IPS-NIHi7 (cell line): ENCODE measurements around the gene MAGED2.
"Not testable (repeated sequence)": the region's sequence is repeated elsewhere in the genome, so short reads cannot be mapped to it uniquely, and the experiment has no call there.

Experiments
- DNase-seq: peaks from one replicate; pipeline ENCODE4 v3.0.0; 2012; ENCODE audit warnings: mixed read lengths; ENCODE audit errors: extremely low spot score

The MAGED2 gene, protein sequence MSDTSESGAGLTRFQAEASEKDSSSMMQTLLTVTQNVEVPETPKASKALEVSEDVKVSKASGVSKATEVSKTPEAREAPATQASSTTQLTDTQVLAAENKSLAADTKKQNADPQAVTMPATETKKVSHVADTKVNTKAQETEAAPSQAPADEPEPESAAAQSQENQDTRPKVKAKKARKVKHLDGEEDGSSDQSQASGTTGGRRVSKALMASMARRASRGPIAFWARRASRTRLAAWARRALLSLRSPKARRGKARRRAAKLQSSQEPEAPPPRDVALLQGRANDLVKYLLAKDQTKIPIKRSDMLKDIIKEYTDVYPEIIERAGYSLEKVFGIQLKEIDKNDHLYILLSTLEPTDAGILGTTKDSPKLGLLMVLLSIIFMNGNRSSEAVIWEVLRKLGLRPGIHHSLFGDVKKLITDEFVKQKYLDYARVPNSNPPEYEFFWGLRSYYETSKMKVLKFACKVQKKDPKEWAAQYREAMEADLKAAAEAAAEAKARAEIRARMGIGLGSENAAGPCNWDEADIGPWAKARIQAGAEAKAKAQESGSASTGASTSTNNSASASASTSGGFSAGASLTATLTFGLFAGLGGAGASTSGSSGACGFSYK

DNA sequence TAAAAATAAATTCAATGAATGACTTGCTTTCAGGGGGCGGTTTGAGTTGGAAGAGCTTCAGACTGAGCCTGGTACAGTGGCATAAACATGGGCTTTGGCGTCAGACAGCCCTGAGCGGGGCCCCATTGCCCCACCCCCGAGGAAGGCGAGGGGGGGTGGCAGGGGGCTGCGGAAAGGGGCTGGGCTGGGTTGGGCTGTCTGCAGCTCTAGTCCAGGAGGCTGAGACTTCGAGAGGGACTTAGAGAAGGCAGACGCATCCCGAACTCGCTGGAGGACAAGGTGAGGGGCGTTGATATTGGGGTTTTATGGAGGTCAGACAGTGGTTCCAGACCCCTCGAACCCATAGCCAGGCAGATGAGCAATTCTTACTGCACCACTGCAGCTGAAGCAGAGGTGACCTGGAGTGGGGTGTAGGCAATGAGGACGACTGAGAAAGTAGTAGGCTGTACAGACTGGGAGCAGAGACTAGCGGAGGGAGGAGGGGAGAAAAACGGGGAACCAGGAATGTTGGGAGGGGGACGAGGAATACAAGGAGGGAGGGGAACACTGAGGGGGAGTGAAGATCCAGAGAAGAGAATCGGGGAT lies at the start of gene MAGED2:
Gene MAGED2 (plus strand): TSS at position 222 of the 585 bp plus-strand sequence. CDS start 1,587 bp downstream, outside the sequence.
- peak; percentile 33 for DNase-seq

DNA sequence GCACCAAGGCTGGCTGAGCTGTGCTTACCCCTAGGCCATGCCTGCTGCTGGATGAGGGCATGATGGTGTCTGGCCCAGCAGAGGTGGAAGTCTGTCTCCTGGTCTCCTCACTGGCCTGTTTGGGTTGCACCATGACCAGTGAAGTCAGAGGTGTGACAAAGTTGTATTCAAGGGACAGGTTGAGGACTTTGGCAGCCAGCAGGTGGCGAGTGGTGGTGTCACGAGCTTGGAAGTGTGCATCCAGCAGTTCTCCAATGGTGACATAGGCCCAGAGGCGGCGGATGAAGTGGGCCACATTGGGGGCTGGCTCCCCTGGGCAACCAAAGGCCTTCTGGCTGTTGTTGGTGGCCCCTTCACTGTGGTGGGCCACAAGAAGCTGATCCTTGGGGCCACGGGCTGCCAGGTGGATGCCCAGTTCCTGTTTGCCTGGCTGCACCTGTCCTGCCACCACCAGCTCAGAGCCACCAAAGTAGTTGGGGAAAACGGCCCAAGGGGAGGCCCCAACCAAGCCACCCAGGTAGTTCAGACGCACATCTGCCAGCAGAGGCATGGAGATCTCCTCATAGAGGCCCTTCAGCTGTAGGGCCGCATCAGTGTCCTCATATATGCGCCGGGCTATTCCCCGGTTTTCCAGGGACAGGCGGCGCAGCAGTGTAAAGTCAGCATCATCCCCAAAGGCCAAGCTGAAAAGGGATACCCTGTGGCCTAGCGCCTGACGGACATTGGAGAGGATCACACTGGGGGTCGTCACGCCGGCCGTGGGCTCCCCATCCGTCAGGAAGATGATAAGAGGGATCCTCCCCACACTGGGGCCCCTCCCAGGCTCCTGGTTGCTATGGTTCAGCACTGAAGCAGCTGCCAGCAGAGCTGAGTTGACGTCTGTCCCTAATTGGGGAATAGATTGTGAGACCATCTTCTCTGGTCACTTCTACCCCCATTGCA lies 49.2 kb upstream of the MAGED2 start:
- no peak for DNase-seq

DNA sequence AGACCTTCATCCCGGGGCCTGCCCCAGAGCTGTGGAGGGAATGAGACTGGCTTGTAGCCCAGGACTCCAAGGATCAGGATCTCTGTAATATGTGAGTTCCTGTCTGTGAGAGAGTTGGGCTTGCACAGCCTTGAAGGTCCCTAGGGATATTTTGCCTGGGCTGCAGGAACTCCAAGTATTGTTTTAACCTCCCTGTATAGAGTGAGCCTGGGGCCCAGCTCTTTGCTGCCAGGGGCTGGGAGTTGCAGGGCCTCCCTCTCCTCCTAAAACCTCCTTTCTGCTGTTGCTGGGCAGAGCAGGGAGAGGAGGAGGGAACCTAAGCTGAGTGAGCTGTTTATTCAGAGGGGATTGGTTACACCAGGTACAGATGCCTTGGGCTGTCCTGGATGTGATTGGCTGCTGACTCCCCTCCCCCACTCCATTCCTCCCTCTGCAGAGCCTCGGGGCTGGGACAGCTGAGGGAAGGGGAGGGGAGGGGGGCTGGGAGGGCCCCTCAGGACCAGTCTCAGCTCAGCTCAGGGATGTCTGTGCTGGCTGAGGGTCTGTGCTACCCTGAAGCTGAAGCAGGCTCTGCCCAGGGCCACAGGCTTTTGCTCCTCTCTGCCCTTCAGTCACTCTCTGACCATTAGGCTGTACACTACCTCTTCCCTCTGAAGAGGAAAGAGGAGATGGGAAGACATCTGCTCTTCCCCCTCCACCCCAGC lies 33.0 kb upstream of the MAGED2 start:
- not testable (repeated sequence) for DNase-seq

DNA sequence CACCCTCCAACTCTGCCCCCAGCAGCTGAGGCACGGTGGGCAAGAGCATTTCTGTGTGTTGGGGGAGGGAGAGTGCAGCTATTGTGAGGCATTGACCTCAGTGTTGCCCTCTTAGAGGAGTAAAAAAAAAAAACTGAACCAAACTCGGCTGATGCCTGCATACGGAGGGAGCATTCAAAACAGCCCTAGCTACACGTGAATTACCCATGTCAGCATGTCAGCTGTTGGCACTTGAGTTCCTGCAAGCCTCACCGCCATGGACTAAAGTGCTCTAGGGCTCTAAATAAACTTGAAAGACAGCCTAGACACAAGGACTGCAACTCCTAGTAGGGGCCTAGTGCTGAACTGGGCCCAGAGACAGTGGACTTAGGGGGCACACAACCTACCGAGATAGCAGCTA lies 31.5 kb upstream of the MAGED2 start:
- no peak for DNase-seq

DNA sequence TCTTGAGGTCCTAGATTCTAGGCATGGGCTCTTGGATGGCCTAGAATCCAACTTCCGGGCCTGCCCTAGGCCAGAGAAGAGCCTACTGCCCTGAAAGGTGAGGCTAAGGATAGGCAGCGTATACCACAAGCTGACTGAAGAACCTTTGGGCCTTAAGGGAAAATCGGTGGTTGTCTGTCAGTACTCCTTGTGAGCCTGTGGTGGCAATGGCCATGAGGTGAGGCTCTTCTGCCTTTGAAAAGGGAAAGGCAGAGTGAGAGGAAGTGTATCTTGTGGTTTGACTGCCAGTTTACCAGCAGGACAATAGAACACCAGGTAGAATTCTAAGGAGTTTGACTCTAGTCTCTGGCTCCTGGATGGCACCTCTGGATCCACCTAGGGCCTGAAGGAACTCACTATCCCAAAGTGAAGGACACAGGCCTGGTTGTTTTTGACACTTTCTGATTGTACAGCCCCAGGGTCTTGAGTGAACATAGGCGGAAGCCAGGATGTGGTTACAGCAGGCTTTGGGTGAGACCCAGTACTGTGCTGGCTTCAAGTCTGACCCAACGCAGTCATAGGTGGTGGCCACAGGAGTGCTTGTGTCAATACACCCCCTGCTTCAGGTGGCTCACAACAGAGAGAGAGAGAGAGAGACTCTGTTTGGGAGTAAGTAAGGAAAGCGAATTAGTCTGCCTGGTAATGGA lies 30.4 kb upstream of the MAGED2 start:
- DNase-seq: no peak

DNA sequence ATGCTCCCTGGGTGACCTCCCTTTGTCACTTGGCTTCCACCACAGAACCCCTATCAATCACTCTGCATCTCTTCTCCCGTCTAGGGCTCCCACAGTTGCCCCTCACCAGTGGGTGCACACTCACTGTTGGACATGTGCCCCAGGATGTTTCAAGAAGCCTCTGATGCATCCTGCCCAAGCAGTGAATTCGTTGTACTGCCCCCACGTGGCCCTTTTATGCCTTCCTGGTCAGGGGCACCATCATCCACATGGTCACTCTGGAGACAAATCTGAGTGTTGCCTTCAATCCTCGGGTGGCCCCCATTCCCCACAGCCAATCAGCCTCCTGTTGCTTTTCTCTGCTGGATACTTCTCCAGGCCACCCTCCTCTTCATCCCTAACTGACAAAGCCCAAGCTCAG lies 21.6 kb upstream of the MAGED2 start:
- DNase-seq: peak; percentile 29

DNA sequence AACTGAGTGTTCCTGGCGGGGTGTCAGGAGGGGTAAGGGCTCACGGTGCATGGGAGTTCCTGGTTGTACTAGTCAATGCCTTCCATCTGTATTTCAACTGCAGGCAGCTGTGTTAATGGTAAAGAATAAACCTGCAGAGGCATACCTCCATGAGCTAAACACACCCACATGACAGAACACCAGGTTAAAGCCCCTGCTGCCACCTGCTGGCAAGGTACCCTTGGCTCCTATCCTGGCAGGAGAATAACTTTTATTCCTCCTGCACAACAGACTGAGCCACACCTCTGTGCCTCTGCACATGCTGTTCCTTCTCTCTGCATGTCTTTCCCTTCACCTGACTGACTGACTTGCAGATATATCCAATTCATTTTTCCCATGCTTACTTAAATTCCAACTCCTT lies 20.6 kb upstream of the MAGED2 start:
- DNase-seq: peak; percentile 26

DNA sequence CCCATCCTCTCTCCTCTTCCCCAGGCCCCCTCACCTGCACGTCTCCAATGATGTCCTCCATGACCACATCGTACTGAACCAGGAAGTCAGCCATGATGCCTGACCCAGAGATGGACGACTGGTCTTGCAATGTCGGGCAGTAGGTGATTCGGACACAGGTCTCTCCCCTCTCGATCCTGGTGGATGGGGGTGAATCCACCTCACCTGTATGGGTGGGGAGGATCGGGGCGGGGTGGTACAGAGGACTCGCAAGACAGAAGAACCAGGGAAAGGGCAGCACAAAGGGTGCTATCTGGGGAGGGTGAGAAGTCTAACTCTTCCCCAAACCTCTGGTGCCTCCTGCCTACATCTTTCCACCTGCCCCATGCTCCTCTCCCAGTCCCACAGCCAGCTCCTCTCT lies 19.1 kb upstream of the MAGED2 start:
- no peak for DNase-seq

DNA sequence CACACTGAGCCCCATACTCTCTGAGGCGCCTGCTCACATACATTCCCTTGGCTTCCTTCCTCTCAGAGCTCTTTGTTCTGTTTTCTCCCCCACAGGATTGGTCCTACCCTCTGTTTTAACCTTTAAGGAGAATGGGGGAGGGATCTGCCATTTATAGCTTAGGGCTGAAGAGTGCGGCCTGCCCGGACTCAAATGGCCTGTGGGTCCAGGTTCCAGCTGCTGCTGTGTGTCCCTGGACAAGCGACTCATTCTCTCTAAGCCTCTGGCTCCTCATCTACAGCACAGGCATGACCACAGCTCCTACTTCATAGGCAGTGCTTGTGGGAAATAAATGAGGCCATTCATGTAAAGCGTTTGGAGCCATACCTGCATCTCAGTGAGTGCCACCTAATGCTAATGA lies 18.1 kb upstream of the MAGED2 start:
- not testable (repeated sequence) for DNase-seq

DNA sequence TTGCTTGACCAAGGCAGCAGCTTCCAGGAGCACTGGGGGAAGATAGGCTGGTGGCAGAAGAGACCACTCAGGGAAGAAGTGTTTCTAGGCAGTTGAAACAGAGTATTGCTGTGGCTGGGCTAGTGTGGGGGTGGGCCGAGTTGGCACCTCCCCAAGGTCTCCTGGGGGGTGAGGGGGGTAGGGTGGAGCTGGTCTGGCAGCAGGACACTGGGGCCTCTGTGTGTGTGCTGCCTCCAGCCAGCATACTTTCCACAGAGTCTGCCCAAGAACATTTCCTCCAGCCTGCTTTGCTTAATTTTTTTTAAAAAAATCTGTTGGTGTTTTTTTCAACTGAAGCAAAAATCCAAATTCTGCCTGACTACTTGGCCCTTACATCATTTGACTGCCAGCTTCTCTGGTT lies 13.5 kb upstream of the MAGED2 start:
- DNase-seq: no peak

DNA sequence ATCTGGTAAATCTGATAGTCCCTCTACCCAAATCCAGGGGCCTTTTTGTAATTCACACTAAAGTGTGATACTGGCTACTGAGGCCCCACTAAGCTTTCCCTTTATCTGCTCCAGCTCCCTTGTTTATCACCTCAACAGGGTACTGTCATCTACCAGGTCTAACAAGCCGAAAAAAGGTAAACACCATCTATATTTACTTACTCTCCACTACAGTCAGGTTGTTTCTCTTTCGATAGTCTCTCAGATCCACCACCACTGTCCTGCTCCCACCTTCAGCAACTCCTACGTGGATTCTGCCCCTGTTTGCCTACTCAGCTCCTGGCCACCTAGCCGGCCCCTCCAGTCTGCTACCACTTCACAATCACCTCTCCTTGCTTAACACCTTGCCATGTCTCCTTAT lies 12.8 kb upstream of the MAGED2 start:
- no peak for DNase-seq

DNA sequence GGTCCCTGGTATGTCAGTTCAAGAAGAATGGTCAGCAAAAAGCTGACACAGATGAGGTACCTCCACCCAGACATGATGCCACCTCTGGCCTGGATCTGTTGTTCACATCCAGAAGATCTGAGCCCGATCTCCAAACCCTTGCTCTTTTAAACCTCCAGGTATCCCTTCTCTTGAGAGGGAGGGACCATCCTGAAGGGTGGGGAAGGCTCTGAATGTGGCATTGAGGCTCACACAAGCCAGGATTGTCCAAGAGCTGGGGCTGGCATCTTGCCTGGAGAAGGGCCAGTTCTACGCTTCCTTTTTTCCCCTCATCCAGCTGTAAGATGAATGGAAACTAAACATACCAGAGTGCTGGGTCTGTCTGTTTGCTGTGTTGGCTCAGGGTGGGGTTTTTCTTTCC lies 9.4 kb upstream of the MAGED2 start, which contains the start of gene ITIH6:
Gene ITIH6 (minus strand): TSS at position 119 of the 400 bp plus-strand sequence. CDS start 45 bp downstream, at position 74.
- no peak for DNase-seq

DNA sequence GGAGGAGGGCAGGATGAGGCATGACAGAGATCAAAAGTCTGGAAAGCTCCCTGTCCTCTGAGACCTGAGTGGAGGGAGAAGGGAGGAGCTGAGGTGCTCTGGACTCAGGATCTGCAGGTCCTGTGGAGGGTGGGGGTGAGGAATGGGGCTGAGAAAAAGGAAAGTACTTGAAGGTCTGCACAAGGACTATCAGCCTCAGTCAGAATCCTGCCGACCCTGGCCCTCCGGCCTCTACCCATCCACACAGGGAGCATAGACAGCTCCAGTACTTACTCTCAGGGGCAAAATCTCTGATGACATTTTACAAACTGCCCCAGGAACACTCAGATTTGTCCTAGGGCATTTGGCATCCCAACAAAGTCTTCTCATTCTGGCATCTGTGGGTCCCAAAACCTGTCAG lies 8.5 kb upstream of the MAGED2 start:
- DNase-seq: no peak

DNA sequence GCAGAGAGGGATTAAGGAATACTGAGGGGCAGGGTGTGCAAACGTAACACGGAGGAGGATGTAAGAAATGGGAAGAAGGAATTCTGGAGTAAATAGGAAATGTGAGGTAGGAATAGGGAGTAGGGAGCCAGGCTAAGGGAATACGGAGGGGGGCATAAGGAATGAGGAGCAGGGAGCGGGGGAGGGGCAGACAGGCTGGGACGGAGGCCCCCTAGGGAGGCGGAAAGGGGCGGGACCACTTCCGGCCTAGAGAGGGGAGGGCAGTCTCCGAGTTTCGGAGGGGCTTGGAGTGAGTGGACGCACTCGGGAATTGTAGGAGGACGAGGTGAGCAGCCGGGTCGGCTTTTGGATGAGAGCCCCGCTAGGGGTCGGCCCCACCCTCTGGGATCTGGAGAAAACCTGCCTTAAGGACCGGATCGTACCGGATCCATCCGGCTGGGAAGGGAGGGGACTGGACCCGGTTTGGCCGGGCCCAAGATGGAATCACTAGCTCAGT lies 612 bp downstream of the MAGED2 start:
- DNase-seq: peak; percentile 66

DNA sequence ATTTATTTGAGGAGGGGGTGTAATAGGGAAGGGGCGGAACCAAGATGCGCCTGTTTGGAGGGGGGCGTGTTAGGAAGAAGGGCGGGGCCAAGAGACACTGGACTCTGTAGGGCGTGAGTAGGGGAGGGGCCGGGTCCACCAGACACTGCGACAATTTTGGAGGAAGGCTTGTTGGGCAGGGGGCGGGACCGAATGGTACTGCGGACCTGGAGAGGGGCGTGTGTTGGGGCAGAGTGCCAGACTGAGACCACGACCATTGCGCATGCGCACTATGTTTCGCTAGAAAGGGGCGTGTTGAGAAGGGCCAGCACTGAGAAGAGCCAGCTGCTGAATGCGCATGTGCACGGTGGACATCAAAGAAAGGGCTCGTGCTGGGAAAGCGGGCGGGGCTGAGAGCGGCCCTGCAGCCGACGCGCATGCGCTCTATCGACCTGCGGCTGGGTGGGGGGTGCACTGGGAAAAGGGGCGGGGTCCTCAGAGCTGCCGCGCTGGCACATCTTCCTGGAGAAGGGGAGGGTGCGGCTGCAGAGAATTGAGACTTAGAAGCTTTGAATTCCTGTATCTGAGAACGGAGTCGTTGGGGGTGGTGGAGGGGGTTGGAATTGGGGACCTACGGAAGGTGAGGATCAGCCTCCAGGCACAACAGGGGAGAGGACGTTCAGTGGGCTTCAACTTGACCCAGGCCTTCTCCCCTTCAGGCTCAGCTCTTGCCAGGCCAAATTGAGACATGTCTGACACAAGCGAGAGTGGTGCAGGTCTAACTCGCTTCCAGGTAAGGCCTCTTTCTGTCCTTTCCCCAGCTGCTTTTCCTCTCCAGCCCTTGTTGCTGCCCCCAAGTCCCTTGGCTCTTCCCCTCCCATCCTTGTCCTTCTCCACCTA lies 1.3 kb downstream of the MAGED2 start:
- peak; percentile 88 for DNase-seq

DNA sequence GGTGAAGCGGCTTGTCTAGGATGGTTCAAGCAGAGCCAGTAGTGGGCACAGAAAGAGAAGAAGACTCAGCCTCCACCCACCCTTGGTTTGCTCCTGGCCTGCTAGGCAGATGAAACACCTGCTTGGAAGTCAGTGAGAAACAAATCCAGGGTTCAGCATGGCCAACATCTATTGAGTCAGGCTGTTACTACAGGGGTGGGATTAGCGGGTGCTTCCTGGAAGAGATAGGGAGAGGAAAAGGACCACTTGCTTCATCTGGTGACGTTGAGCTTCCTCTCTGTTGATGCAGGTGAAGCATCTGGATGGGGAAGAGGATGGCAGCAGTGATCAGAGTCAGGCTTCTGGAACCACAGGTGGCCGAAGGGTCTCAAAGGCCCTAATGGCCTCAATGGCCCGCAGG lies 3.0 kb downstream of the MAGED2 start:
- no peak for DNase-seq

DNA sequence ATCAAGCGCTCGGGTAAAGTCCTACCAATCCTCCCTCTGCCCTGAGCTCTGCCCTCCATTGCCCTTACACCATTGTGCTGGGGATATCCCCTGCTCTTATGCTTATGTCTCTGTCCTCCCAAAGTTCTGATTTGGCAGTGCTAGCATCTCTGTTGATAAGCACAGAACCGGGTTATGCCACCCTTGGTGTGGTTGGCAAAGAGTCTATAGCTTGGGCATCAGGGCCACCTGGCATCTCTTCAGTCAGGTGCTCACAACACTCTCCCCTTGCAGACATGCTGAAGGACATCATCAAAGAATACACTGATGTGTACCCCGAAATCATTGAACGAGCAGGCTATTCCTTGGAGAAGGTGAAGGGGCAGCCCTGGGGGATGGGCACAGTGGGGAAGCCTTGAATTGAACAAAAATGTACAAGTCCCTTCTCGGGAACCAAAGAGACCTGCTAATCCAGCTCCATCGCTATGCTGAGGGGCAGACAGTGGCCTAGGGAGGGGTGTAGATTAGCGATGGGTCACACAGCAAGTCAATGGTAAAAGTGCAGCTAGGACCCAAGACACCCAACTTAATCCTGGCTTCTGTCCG lies 3.8 kb downstream of the MAGED2 start:
- no peak for DNase-seq

DNA sequence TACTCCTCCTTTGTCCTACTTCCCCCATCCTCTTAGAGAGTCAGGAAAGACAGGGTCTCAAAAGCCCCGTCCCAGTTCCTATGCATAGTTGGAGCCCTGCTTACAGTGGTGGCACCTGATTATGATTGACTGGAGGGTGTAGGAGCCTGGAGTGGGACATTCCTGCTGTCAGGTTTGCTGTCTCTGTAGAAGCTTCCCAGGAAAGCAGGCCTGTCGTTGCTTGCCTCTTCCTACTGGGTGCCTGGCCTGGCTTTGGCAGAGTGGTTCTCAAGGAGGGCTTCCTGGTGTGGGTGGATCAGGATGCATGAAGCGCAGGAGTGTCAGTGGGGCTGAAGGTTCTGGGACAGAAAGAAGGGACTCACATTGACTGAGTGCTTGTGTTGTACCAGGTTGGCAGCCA lies 4.8 kb downstream of the MAGED2 start:
- DNase-seq: no peak

DNA sequence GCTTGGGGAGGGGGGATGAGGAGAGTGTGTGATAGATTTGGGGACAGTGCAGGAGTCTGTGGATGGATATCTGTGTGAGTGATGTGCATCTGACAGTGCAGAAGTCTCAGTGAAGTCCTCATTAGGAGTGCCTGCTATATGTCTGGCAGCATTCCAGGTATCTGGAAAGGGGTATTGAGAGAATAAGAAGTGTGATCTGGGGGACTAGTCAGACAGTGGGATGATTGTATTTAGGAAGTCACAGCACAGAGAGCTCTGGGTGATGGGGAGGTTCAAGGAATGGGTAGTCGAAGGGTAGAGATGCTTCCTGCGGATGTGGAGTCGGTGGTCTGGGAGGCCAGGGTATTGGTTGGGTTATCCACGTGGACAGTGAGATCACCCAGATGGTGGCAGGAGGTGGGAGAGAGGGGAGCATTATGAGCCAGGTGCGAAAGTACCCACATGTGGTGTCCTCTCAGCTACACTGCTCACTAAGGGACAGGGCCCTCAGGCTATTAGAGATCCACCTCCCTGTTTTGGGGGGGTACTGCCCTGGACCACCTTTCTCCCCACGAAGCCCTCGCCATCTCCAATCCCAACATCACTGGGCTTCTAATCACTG lies 9.8 kb downstream of the MAGED2 start:
- DNase-seq: no peak
